Liver (tissue), 9 donors: ENCODE results near the gene PCYT2. TPM values are rescaled to one million over a fixed set of nuclear protein-coding genes. Genes with fewer than 3 reads are reported as not detected.

ENCODE experiments used
- DNase-seq: peaks from one replicate; pipeline ENCODE4 v3.0.0-alpha.2; 2017; ENCODE audit warnings: low spot score
- H3K27ac ChIP-seq, 2 donors: one replicate each; pipeline ENCODE4 v1.7.0; 2013; ENCODE audit warnings: inconsistent platforms in 2 of 2, low read length in 2 of 2, control low read depth in 1 of 2, low read depth in 1 of 2, mild to moderate bottlenecking in 1 of 2
- H3K27me3 ChIP-seq, 4 donors: one replicate each; pipeline versions ENCODE4 v1.6.1 to v1.7.0; 2013; ENCODE audit warnings: low read length in 3 of 4, inconsistent platforms in 1 of 4, mild to moderate bottlenecking in 1 of 4, moderate library complexity in 1 of 4; ENCODE audit not compliant: control insufficient read depth in 4 of 4, insufficient read depth in 4 of 4
- H3K36me3 ChIP-seq, 4 donors: one replicate each; pipeline versions ENCODE4 v1.6.1 to v1.7.0; 2013; ENCODE audit warnings: low read length in 3 of 4, mild to moderate bottlenecking in 3 of 4, low read depth in 1 of 4, moderate library complexity in 1 of 4; ENCODE audit not compliant: control insufficient read depth in 4 of 4, insufficient read depth in 3 of 4
- H3K4me1 ChIP-seq, 4 donors: one replicate each; pipeline versions ENCODE4 v1.6.1 to v1.7.0; 2013; ENCODE audit warnings: low read length in 3 of 4, mild to moderate bottlenecking in 3 of 4, moderate library complexity in 1 of 4; ENCODE audit not compliant: control insufficient read depth in 4 of 4, insufficient read depth in 4 of 4
- H3K4me3 ChIP-seq, 3 donors: one replicate each; pipeline versions ENCODE4 v1.6.1 to v1.7.0; 2013; ENCODE audit warnings: low read length in 3 of 3, control low read depth in 1 of 3, low read depth in 1 of 3, mild to moderate bottlenecking in 1 of 3
- H3K9ac ChIP-seq, 2 donors: one replicate each; pipeline ENCODE4 v1.7.0; 2013; ENCODE audit warnings: low read length in 2 of 2, mild to moderate bottlenecking in 2 of 2, moderate library complexity in 2 of 2, control low read depth in 1 of 2, low read depth in 1 of 2
- H3K9me3 ChIP-seq, 4 donors: one replicate each; pipeline versions ENCODE4 v1.6.1 to v1.7.0; 2013; ENCODE audit warnings: low read length in 3 of 4; ENCODE audit not compliant: control insufficient read depth in 4 of 4
- ATF3 ChIP-seq: IDR thresholded peaks from 2 replicates; pipeline ENCODE4 v1.6.1; 2016; ENCODE audit warnings: antibody characterized with exemption
- FOXA1 ChIP-seq: IDR thresholded peaks from 2 replicates; pipeline ENCODE4 v1.6.1; 2016; ENCODE audit warnings: antibody characterized with exemption
- FOXA2 ChIP-seq: IDR thresholded peaks from 2 replicates; pipeline ENCODE4 v1.6.1; 2016; ENCODE audit warnings: antibody characterized with exemption
- GABPA ChIP-seq, 2 donors: IDR thresholded peaks in 1 of 2; conservative IDR thresholded peaks in 1 of 2; 2 replicates each; pipeline ENCODE4 v1.6.1; 2016; ENCODE audit warnings: antibody characterized with exemption in 2 of 2, mild to moderate bottlenecking in 1 of 2, moderate library complexity in 1 of 2
- HNF4A ChIP-seq, 2 donors: conservative IDR thresholded peaks; 2 replicates each; pipeline ENCODE4 v1.6.1; 2016; ENCODE audit warnings: antibody characterized with exemption in 2 of 2, mild to moderate bottlenecking in 2 of 2
- HNF4G ChIP-seq: IDR thresholded peaks from 2 replicates; pipeline ENCODE4 v1.6.1; 2016; ENCODE audit warnings: antibody characterized with exemption
- JUND ChIP-seq, 2 donors: IDR thresholded peaks; 2 replicates each; pipeline ENCODE4 v1.6.1; 2016; ENCODE audit warnings: antibody characterized with exemption in 2 of 2
- MAX ChIP-seq: IDR thresholded peaks from 2 replicates; pipeline ENCODE4 v1.6.1; 2016; ENCODE audit warnings: antibody characterized with exemption
- NR2F2 ChIP-seq: IDR thresholded peaks from 2 replicates; pipeline ENCODE4 v1.6.1; 2016; ENCODE audit warnings: antibody characterized with exemption
- RAD21 ChIP-seq, 2 donors: IDR thresholded peaks; 2 replicates each; pipeline ENCODE4 v1.6.1; 2016; ENCODE audit warnings: antibody characterized with exemption in 2 of 2, mild to moderate bottlenecking in 2 of 2
- REST ChIP-seq: IDR thresholded peaks from 2 replicates; pipeline ENCODE4 v1.6.1; 2016; ENCODE audit warnings: antibody characterized with exemption, mild to moderate bottlenecking
- SP1 ChIP-seq: IDR thresholded peaks from 2 replicates; pipeline ENCODE4 v1.6.1; 2018; ENCODE audit warnings: antibody characterized with exemption, mild to moderate bottlenecking
- YY1 ChIP-seq: IDR thresholded peaks from 2 replicates; pipeline ENCODE4 v1.6.1; 2016; ENCODE audit warnings: antibody characterized with exemption, mild to moderate bottlenecking
- WGBS: extraction: QIAGEN DNeasy Blood & Tissue Kit; methylation state at CpG from one replicate; pipeline ENCODE4 v1.1.7; 2013; 5-methylcytosine and 5-hydroxymethylcytosine counted together
- polyA plus RNA-seq, 2 donors: library from polyadenylated mRNA; stranded (reverse) in 1 of 2; unstranded in 1 of 2; fragments of 200-250 nt in 1 of 2; fragments of >200 nt in 1 of 2; fragmentation: Nextera tagmentation in 1 of 2; extraction: Ambion mirVana in 1 of 2; gene quantifications; one replicate each; pipeline versions ENCODE4 v1.2.1 to v1.2.3, GENCODE V29; 2013 to 2015
- total RNA-seq, 2 donors: library from RNA; depleted of rRNA; stranded (reverse); fragments of >200 nt; gene quantifications; one replicate each; pipeline ENCODE4 v1.2.3, GENCODE V29; 2014
- TF ChIP-seq, protein P1 (sequence below): IDR thresholded peaks from 2 replicates; pipeline ENCODE4 v1.6.1; 2016; ENCODE audit warnings: antibody characterized with exemption
- TF ChIP-seq, protein P2 (sequence below): fragments of 150-350 bp; IDR thresholded peaks from 2 replicates; pipeline ENCODE4 v1.5.1; 2017; ENCODE audit warnings: improper control_type of control experiment, low read depth, low read length; ENCODE audit not compliant: missing input control
- donor health status: healthy.
- donor health status: healthy.
- donor health status: healthy.
- donor health status: healthy.
- donor health status: healthy.

The PCYT2 gene
- total and polyA plus RNA-seq, 4 donors: 63.9 to 101 (median 88.4) TPM

DNA sequence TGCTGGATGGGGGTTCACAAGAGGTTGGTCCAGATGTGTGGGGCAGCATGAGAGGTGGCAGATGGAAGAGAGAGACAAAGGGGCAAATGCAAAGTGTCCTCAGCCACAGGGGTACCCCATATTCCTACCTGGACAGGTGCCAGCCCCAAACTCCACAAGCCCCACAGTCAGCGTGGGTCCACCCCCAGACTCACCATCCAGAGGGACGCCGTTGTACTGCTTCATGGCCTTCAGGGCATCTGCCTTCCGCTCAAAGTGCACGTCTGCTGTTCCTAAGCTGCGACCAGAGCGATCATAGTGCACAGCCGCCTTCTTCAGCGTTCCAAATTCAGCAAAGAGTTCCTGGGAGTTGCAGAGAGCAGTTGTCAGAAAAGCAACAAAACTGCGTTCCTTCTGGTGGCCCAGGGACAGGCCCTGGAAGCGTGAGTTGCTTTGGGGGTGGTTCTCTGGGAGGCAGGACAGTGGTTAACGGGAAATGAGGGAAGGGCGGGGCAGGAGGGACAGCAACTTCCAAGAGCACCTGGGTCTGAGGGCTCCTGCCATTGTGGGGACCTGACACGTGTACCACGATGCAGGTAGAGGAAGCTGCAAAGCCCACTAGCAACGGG lies 22.1 kb downstream of the PCYT2 start:
- no peak for TF ChIP-seq HNF4A (conservative IDR thresholded peaks at IDR 0.05)
- TF ChIP-seq REST: no peak
- TF ChIP-seq FOXA2: no peak
- TF ChIP-seq, protein P1, sequence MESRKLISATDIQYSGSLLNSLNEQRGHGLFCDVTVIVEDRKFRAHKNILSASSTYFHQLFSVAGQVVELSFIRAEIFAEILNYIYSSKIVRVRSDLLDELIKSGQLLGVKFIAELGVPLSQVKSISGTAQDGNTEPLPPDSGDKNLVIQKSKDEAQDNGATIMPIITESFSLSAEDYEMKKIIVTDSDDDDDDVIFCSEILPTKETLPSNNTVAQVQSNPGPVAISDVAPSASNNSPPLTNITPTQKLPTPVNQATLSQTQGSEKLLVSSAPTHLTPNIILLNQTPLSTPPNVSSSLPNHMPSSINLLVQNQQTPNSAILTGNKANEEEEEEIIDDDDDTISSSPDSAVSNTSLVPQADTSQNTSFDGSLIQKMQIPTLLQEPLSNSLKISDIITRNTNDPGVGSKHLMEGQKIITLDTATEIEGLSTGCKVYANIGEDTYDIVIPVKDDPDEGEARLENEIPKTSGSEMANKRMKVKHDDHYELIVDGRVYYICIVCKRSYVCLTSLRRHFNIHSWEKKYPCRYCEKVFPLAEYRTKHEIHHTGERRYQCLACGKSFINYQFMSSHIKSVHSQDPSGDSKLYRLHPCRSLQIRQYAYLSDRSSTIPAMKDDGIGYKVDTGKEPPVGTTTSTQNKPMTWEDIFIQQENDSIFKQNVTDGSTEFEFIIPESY: no peak
- TF ChIP-seq YY1: no peak
- no peak for TF ChIP-seq RAD21 (IDR thresholded peaks at IDR 0.05)
- TF ChIP-seq ATF3: no peak
- no peak for TF ChIP-seq NR2F2
- no peak for TF ChIP-seq SP1
- no peak for TF ChIP-seq GABPA (IDR thresholded peaks at IDR 0.05 in 1 of 2, conservative IDR thresholded peaks at IDR 0.05 in 1 of 2)
- TF ChIP-seq JUND (IDR thresholded peaks at IDR 0.05): no peak
- TF ChIP-seq, protein P2, sequence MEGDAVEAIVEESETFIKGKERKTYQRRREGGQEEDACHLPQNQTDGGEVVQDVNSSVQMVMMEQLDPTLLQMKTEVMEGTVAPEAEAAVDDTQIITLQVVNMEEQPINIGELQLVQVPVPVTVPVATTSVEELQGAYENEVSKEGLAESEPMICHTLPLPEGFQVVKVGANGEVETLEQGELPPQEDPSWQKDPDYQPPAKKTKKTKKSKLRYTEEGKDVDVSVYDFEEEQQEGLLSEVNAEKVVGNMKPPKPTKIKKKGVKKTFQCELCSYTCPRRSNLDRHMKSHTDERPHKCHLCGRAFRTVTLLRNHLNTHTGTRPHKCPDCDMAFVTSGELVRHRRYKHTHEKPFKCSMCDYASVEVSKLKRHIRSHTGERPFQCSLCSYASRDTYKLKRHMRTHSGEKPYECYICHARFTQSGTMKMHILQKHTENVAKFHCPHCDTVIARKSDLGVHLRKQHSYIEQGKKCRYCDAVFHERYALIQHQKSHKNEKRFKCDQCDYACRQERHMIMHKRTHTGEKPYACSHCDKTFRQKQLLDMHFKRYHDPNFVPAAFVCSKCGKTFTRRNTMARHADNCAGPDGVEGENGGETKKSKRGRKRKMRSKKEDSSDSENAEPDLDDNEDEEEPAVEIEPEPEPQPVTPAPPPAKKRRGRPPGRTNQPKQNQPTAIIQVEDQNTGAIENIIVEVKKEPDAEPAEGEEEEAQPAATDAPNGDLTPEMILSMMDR: no peak
- Histone ChIP-seq H3K27me3 (no peaks in the 10 kb centered on the region), H3K4me3 (no peak overlapping the region), H3K36me3 (peaks cover 9 to 43% (median 21%) of the 10 kb centered on the region in 4 donors), H3K9me3 (no peaks in the 10 kb centered on the region), H3K27ac (no peak overlapping the region), H3K4me1 (peaks cover 6 to 24% (median 19%) of the 10 kb centered on the region in 4 donors), H3K9ac (no peak overlapping the region)
- WGBS: 95% methylated on average over 16 of the region's 16 CpGs
- DNase-seq: no peak

DNA sequence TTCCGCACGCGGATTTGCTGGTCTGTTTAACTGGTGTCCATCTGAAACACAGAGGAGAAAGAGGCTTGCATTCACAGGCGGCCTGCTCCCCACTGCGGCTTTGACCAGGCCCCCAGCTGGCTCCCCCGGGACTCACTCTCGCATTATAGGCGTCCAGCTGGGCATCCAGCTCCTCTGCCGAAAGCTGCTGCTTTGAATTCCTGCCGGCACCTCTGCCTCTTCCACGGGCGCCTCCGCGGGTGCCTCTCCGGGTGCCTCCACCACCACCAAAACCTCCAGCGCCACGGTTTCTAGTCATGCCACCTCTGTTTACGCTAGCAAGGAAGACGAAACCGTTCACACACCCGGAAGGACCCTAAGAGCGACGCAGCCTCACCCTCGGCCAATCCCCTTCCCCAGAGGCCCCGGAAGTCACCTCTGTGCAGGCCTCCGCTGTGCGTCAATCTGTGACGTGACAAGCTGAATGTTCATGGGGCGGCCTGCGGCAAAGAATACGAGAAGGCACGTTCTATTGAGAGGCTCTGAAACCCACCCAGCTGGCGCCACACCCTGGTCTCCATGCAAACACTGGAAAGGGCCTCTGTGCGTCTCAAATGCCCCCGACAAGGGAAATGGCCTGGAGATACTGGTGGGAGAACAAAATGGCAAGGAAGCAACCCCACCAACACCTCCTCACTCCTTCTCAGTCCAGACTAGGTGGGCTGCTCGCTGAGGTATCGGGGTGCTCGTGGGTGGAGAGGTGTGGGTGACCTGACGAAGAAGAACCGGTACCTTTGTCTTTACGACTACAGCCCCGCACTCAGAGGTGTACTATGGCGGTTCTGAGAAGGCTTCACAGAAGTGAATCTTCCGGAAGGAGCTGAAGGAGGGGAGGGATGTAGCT lies 22.9 kb downstream of the PCYT2 start:
- DNase-seq: no peak
- H3K36me3 ChIP-seq: peaks cover 9 to 45% (median 22%) of the 10 kb centered on the region in 4 donors
- peaks cover 6 to 24% (median 19%) of the 10 kb centered on the region in 4 donors for H3K4me1 ChIP-seq
- no peak overlapping the region for H3K27ac ChIP-seq
- no peaks in the 10 kb centered on the region for H3K9me3 ChIP-seq
- WGBS: 96% methylated on average over 44 of the region's 44 CpGs
- H3K27me3 ChIP-seq: no peaks in the 10 kb centered on the region
- H3K4me3 ChIP-seq: no peak overlapping the region
- H3K9ac ChIP-seq: no peak overlapping the region
- TF ChIP-seq MAX (no peak), REST (no peak), YY1 (no peak), FOXA2 (no peak), GABPA (IDR thresholded peaks at IDR 0.05 in 1 of 2, conservative IDR thresholded peaks at IDR 0.05 in 1 of 2) (no peak), HNF4A (conservative IDR thresholded peaks at IDR 0.05) (no peak), SP1 (no peak), HNF4G (no peak), FOXA1 (no peak)
- TF ChIP-seq, protein P2: no peak
